Fibroblast of villous mesenchyme (primary cell): Measurements from ENCODE around the gene PLCL1. TPM values are rescaled to one million over a fixed set of nuclear protein-coding genes. Genes with fewer than 3 reads are reported as not detected.

Experiments used
- DNase-seq: peaks from one replicate; pipeline ENCODE4 v3.0.0-alpha.2; 2010; ENCODE audit warnings: low read depth
- H3K4me3 ChIP-seq: 2 replicates; pipeline ENCODE4 v1.5.1; 2011; ENCODE audit warnings: low read depth, mild to moderate bottlenecking, low read length
- total RNA-seq: library from RNA; depleted of rRNA; stranded (reverse); fragments of >200 nt; gene quantifications from 2 replicates; pipeline ENCODE4 v1.2.3, GENCODE V29; 2012
- TF ChIP-seq, protein P1 (sequence below): IDR thresholded peaks from 2 replicates; pipeline ENCODE4 v1.5.1; 2012; ENCODE audit warnings: low read depth, mild to moderate bottlenecking, low read length; ENCODE audit not compliant: insufficient read depth

The PLCL1 gene
- total RNA-seq, 1 donor: 0.43 TPM

DNA sequence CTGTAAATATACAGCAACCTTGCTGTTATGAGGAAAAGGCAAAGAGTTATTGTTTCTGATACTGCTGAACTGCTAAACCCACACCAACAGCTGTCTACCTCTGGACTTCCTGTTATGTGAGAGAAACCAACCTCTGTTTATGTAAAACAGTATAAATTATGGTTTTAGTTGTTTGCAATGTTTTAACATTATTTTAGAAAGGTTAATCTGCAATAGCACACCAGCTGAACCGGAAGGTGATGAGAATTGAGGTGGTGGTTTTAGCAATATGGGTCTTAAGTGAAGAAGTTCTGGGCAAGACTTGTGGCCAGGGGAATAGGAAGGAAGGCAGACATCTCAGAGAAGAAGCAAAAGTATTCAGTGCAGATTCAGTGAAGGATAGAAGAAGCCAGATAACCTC lies 237.8 kb downstream of the PLCL1 start:
- TF ChIP-seq, protein P1, sequence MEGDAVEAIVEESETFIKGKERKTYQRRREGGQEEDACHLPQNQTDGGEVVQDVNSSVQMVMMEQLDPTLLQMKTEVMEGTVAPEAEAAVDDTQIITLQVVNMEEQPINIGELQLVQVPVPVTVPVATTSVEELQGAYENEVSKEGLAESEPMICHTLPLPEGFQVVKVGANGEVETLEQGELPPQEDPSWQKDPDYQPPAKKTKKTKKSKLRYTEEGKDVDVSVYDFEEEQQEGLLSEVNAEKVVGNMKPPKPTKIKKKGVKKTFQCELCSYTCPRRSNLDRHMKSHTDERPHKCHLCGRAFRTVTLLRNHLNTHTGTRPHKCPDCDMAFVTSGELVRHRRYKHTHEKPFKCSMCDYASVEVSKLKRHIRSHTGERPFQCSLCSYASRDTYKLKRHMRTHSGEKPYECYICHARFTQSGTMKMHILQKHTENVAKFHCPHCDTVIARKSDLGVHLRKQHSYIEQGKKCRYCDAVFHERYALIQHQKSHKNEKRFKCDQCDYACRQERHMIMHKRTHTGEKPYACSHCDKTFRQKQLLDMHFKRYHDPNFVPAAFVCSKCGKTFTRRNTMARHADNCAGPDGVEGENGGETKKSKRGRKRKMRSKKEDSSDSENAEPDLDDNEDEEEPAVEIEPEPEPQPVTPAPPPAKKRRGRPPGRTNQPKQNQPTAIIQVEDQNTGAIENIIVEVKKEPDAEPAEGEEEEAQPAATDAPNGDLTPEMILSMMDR: no peak
- no peak for DNase-seq
- no peak overlapping the region for H3K4me3 ChIP-seq

DNA sequence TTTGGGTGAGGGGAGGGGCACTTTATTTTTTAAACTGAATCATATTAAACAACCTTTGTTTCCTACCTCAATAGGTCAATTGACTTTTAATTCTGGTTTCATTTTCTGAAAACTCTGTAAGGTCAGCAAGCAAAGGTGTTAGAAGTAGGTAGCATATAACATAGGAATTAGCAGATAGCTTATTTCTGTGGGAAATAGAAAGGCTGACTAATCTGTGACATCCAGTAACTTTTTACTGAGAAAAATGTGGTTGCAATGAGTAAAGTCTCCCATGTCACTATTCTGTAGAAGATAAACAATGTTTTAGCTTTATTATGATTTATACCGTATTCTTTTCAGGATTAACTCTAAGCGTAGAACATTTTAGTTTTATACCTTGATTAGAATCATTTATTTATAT lies 240.4 kb downstream of the PLCL1 start:
- DNase-seq: no peak
- H3K4me3 ChIP-seq: no peak overlapping the region
- TF ChIP-seq, protein P1: no peak

DNA sequence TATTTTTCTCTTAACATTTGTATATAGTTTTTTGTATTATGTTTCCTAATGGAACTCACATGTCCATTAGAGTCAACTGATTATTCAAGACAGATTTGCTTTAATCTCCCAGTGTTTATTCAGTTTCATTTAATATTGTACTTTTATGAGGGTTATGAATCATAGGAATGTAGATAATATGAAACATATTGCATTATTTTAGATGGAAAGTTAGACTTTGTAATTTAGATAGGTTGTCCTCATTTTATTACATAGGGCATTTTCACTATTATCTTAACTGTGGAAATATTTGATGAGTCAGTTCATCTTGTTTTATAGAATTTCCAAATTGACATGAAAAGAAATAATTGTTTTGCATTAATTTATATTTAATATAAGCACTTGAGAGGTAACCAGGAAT lies 240.8 kb downstream of the PLCL1 start:
- DNase-seq: no peak
- no peak overlapping the region for H3K4me3 ChIP-seq

DNA sequence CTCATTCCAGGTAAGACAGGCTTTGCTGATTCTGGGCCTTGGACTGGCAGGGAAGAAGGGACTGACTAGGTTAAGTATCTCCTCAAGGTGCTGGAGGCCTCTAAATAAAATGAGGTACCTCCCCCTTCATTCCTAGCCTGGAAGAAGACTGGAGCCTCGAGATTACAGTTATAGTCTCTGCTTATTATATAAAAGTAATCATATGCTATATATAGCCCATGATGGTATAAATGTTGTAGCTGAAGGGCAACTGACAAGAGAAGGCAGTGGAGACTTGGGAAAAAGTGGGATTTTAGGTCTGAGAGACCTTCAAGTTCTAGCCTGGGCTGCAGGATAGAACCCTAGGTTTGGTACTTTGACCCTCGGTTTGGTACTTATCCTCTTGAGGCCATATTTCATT lies 248.3 kb downstream of the PLCL1 start:
- TF ChIP-seq, protein P1: no peak
- H3K4me3 ChIP-seq: no peak overlapping the region
- no peak for DNase-seq

More for the DNA sequence above, 240.8 kb downstream of the PLCL1 start:
- TF ChIP-seq, protein P1: no peak

DNA sequence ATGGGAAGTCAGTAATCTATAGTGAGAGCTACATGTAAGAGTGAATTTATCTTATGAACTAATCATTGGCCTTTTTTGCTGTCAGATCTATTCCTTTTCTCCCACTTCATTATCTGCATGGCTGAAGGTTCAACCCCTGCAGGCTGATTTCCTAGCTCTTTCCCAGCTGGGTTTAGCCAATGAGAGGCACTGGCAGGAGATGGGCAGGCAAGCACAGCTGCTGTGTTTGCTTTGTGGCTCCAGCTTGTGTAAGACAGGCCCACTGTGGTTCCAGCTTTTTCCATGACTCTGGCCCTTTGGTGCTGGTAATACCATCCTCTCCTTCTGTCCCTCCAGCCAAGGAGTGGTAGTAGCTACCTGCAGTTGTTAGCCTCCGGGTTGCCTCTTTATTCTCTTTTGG lies 248.8 kb downstream of the PLCL1 start:
- TF ChIP-seq, protein P1: no peak
- no peak for DNase-seq
- H3K4me3 ChIP-seq: no peak overlapping the region

DNA sequence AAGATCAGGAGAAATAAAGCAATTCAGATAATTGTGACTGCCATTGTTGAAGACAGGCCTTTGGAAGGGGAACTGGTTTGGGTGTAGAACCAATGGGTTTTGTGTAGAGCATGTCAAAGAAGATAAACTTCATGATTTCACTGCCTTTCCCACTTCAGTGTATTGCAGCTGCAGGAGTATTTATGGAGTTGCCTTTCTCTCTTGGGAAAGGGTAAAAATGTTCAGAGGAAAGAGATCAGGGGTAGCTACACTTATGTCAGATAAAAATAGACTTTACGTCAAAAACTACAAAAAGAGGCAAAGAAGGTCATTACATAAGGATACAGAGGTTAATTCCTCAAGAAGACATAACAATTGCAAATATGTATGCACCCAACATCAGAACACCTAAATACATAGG lies 249.4 kb downstream of the PLCL1 start:
- TF ChIP-seq, protein P1: no peak
- DNase-seq: no peak
- H3K4me3 ChIP-seq: no peak overlapping the region

DNA sequence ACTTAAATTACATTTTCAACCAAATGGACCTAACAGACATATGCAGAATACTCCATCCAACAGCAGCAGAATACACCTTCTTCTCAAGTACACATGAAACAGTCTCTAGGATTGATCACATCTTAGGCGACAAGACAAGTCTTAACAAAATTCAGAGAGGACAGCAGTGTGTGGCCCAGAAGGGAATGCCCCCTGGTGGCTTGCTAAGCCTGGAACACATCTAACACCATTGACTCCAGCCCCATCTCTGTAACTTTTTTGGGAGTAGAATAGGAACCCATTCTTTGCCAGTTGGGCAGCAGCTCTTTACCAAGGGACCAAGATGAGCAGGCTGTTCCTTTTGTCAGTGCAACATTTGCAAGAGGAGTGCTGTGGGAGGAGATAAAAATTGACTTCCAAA lies 249.9 kb downstream of the PLCL1 start:
- DNase-seq: peak; percentile 33
- no peak overlapping the region for H3K4me3 ChIP-seq
- TF ChIP-seq, protein P1: peak; percentile 57
